Sigmoid colon (tissue), 4 donors: Measurements from ENCODE around the gene TTLL10.

Experiments
- POLR2AphosphoS5 ChIP-seq, 4 donors: sonication (generic); formaldehyde crosslinking; IDR thresholded peaks; one replicate each; pipeline ENCODE4 v1.6.1; 2017; ENCODE audit warnings: antibody characterized with exemption in 4 of 4
- TF ChIP-seq, protein P1 (sequence below), 4 experiments: fragments of 450-650 bp in 3 of 4; fragments of 200-600 bp in 1 of 4; IDR thresholded peaks; one replicate each; pipeline ENCODE4 v1.5.1; 2016 to 2019; ENCODE audit warnings: antibody characterized with exemption in 4 of 4, mild to moderate bottlenecking in 3 of 4, moderate library complexity in 2 of 4

DNA sequence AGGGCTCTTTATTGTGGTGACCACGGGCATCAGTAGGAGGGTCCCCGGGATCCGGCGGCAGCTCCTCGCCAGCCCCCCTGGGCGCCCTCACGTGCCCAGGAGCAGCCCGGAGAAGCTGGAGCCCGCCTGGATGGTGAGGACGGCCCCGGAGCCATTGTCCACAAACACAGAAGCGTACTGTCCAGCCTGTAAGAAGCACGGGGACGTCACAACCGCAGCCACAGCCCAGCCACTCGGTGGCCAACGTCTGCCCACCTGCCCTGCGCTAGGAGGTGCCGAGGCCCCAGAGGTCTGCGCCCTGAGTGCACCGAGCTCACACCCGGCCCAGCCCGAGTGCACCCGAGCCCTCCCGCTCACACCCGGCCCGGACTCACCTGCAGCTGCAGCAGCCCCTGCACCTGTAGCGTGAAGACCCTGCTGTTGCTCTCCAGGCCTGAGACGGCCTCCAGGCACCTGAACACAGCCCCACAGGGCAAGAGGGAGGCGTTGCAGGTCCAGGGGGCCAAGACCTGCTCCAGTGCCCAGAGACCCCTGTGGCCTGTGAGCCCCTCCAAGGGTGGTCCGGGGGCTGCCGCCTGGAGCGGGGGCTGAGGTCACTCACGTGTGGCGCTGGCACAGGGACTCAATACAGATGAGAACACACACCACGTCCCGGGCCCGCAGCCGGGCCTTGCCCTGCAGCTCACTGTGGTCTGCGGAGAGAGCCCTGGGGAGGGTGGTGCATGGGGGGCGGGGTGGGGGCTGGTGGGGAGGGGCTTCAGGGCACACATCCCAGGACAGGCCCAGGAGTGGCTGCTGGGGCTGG lies 69.0 kb downstream of the TTLL10 start:
- TF ChIP-seq POLR2AphosphoS5 (IDR thresholded peaks at IDR 0.05) = no peak
- TF ChIP-seq, protein P1, sequence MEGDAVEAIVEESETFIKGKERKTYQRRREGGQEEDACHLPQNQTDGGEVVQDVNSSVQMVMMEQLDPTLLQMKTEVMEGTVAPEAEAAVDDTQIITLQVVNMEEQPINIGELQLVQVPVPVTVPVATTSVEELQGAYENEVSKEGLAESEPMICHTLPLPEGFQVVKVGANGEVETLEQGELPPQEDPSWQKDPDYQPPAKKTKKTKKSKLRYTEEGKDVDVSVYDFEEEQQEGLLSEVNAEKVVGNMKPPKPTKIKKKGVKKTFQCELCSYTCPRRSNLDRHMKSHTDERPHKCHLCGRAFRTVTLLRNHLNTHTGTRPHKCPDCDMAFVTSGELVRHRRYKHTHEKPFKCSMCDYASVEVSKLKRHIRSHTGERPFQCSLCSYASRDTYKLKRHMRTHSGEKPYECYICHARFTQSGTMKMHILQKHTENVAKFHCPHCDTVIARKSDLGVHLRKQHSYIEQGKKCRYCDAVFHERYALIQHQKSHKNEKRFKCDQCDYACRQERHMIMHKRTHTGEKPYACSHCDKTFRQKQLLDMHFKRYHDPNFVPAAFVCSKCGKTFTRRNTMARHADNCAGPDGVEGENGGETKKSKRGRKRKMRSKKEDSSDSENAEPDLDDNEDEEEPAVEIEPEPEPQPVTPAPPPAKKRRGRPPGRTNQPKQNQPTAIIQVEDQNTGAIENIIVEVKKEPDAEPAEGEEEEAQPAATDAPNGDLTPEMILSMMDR (IDR thresholded peaks at IDR 0.05) = no peak
